ENCODE measurements around the gene GRM7.

Gene GRM7

GRCh38 chr3:7693976-7694375 is 833.1 kb downstream of the GRM7 start:
- no CpG with 5 or more reads among the region's 2 CpGs for WGBS (ENCODE audit: extremely low coverage, insufficient coverage, insufficient read length)
- DNase-seq = no peak
- Histone ChIP-seq H4K8ac (ENCODE audit: low read depth, low read length) (no peak overlapping the region), H3K79me1 (ENCODE audit: low read length) (peaks cover 3% of the 10 kb centered on the region), H3K23ac (ENCODE audit: low read length) (no peak overlapping the region), H3K79me2 (ENCODE audit: control insufficient read depth, insufficient read depth, low read length, poor library complexity) (no peaks in the 10 kb centered on the region), H2BK12ac (ENCODE audit: low read length) (no peak overlapping the region), H2AK5ac (ENCODE audit: low read length) (no peak overlapping the region), H3K4me3 (ENCODE audit: low read depth, low read length) (no peak overlapping the region), H3K36me3 (ENCODE audit: control insufficient read depth in 1 of 2, insufficient read depth in 2 of 2, low read length in 2 of 2) (no peaks in the 10 kb centered on the region), H3K4ac (ENCODE audit: low read depth, low read length) (no peak overlapping the region), H3K4me1 (ENCODE audit: control insufficient read depth in 1 of 2, insufficient read depth in 2 of 2, low read length in 2 of 2) (no peaks in the 10 kb centered on the region), H2BK5ac (ENCODE audit: low read depth, low read length, poor library complexity) (no peak overlapping the region), H3K9ac (ENCODE audit: low read length) (no peak overlapping the region), H4K91ac (ENCODE audit: low read depth, low read length) (no peak overlapping the region), H3K14ac (ENCODE audit: low read length) (no peak overlapping the region), H4K12ac (ENCODE audit: low read depth, low read length) (no peak overlapping the region), H3K4me2 (ENCODE audit: low read length) (no peak overlapping the region), H3K18ac (ENCODE audit: low read length) (no peak overlapping the region), H2BK120ac (ENCODE audit: insufficient read depth, low read length, poor library complexity) (no peak overlapping the region), H3K27me3 (ENCODE audit: insufficient read depth, low read length) (no peaks in the 10 kb centered on the region), H3K27ac (ENCODE audit: low read depth, low read length) (no peak overlapping the region), H3K9me3 (ENCODE audit: insufficient read depth, low read depth, low read length) (no peaks in the 10 kb centered on the region), H2AFZ (ENCODE audit: insufficient read depth, low read length, poor library complexity) (no peak overlapping the region)

GRCh38 chr3:7695049-7695448 is 834.1 kb downstream of the GRM7 start:
- DNase-seq = no peak
- Histone ChIP-seq H3K23ac (ENCODE audit: low read length) (no peak overlapping the region), H3K18ac (ENCODE audit: low read length) (no peak overlapping the region), H4K91ac (ENCODE audit: low read depth, low read length) (no peak overlapping the region), H3K4me2 (ENCODE audit: low read length) (no peak overlapping the region), H3K27me3 (ENCODE audit: insufficient read depth, low read length) (no peaks in the 10 kb centered on the region), H3K36me3 (ENCODE audit: control insufficient read depth in 1 of 2, insufficient read depth in 2 of 2, low read length in 2 of 2) (no peaks in the 10 kb centered on the region), H3K9ac (ENCODE audit: low read length) (no peak overlapping the region), H4K8ac (ENCODE audit: low read depth, low read length) (no peak overlapping the region), H3K4ac (ENCODE audit: low read depth, low read length) (no peak overlapping the region), H4K12ac (ENCODE audit: low read depth, low read length) (no peak overlapping the region), H3K79me1 (ENCODE audit: low read length) (peaks cover 3% of the 10 kb centered on the region), H3K4me3 (ENCODE audit: low read depth, low read length) (no peak overlapping the region), H2AK5ac (ENCODE audit: low read length) (no peak overlapping the region), H3K4me1 (ENCODE audit: control insufficient read depth in 1 of 2, insufficient read depth in 2 of 2, low read length in 2 of 2) (no peaks in the 10 kb centered on the region), H3K27ac (ENCODE audit: low read depth, low read length) (no peak overlapping the region), H2BK5ac (ENCODE audit: low read depth, low read length, poor library complexity) (no peak overlapping the region), H3K79me2 (ENCODE audit: control insufficient read depth, insufficient read depth, low read length, poor library complexity) (no peaks in the 10 kb centered on the region), H3K14ac (ENCODE audit: low read length) (no peak overlapping the region), H2BK120ac (ENCODE audit: insufficient read depth, low read length, poor library complexity) (no peak overlapping the region), H3K9me3 (ENCODE audit: insufficient read depth, low read depth, low read length) (no peaks in the 10 kb centered on the region), H2AFZ (ENCODE audit: insufficient read depth, low read length, poor library complexity) (no peak overlapping the region), H2BK12ac (ENCODE audit: low read length) (no peak overlapping the region)
- WGBS (ENCODE audit: extremely low coverage, insufficient coverage, insufficient read length) = no CpG with 5 or more reads among the region's 1 CpG

- no peak for DNase-seq
- no peak overlapping the region for H2AFZ ChIP-seq (ENCODE audit: insufficient read depth, low read length, poor library complexity)
- peaks cover 3% of the 10 kb centered on the region for H3K79me1 ChIP-seq (ENCODE audit: low read length)
- no peaks in the 10 kb centered on the region for H3K27me3 ChIP-seq (ENCODE audit: insufficient read depth, low read length)
- H4K8ac ChIP-seq (ENCODE audit: low read depth, low read length) = no peak overlapping the region
- WGBS (ENCODE audit: extremely low coverage, insufficient coverage, insufficient read length) = no CpG with 5 or more reads among the region's 2 CpGs
- H2AK5ac ChIP-seq (ENCODE audit: low read length) = no peak overlapping the region
- no peaks in the 10 kb centered on the region for H3K4me1 ChIP-seq (ENCODE audit: control insufficient read depth in 1 of 2, insufficient read depth in 2 of 2, low read length in 2 of 2)
- H3K27ac ChIP-seq (ENCODE audit: low read depth, low read length) = no peak overlapping the region
- H2BK120ac ChIP-seq (ENCODE audit: insufficient read depth, low read length, poor library complexity) = no peak overlapping the region
- no peak overlapping the region for H3K4me2 ChIP-seq (ENCODE audit: low read length)
- no peak overlapping the region for H4K12ac ChIP-seq (ENCODE audit: low read depth, low read length)
- H2BK12ac ChIP-seq (ENCODE audit: low read length) = no peak overlapping the region
- no peak overlapping the region for H3K4ac ChIP-seq (ENCODE audit: low read depth, low read length)
- no peaks in the 10 kb centered on the region for H3K79me2 ChIP-seq (ENCODE audit: control insufficient read depth, insufficient read depth, low read length, poor library complexity)
- no peak overlapping the region for H3K14ac ChIP-seq (ENCODE audit: low read length)
- H4K91ac ChIP-seq (ENCODE audit: low read depth, low read length) = no peak overlapping the region
- H3K4me3 ChIP-seq (ENCODE audit: low read depth, low read length) = no peak overlapping the region
- no peaks in the 10 kb centered on the region for H3K9me3 ChIP-seq (ENCODE audit: insufficient read depth, low read depth, low read length)
- no peaks in the 10 kb centered on the region for H3K36me3 ChIP-seq (ENCODE audit: control insufficient read depth in 1 of 2, insufficient read depth in 2 of 2, low read length in 2 of 2)
- no peak overlapping the region for H2BK5ac ChIP-seq (ENCODE audit: low read depth, low read length, poor library complexity)
- H3K9ac ChIP-seq (ENCODE audit: low read length) = no peak overlapping the region
- no peak overlapping the region for H3K18ac ChIP-seq (ENCODE audit: low read length)
- H3K23ac ChIP-seq (ENCODE audit: low read length) = no peak overlapping the region
These were observed 835.4 kb downstream of the GRM7 start for GRCh38 chr3:7696320-7696719.

- Histone ChIP-seq H3K79me2 (ENCODE audit: control insufficient read depth, insufficient read depth, low read length, poor library complexity) (no peaks in the 10 kb centered on the region), H3K27ac (ENCODE audit: low read depth, low read length) (no peak overlapping the region), H3K36me3 (ENCODE audit: control insufficient read depth in 1 of 2, insufficient read depth in 2 of 2, low read length in 2 of 2) (no peaks in the 10 kb centered on the region), H4K91ac (ENCODE audit: low read depth, low read length) (no peak overlapping the region), H2AK5ac (ENCODE audit: low read length) (no peak overlapping the region), H3K23ac (ENCODE audit: low read length) (no peak overlapping the region), H4K12ac (ENCODE audit: low read depth, low read length) (no peak overlapping the region), H3K79me1 (ENCODE audit: low read length) (peaks cover 3% of the 10 kb centered on the region), H2AFZ (ENCODE audit: insufficient read depth, low read length, poor library complexity) (no peak overlapping the region), H3K4me3 (ENCODE audit: low read depth, low read length) (no peak overlapping the region), H2BK5ac (ENCODE audit: low read depth, low read length, poor library complexity) (no peak overlapping the region), H4K8ac (ENCODE audit: low read depth, low read length) (no peak overlapping the region), H3K14ac (ENCODE audit: low read length) (no peak overlapping the region), H3K9me3 (ENCODE audit: insufficient read depth, low read depth, low read length) (no peaks in the 10 kb centered on the region), H3K18ac (ENCODE audit: low read length) (no peak overlapping the region), H2BK120ac (ENCODE audit: insufficient read depth, low read length, poor library complexity) (no peak overlapping the region), H3K4me1 (ENCODE audit: control insufficient read depth in 1 of 2, insufficient read depth in 2 of 2, low read length in 2 of 2) (no peaks in the 10 kb centered on the region), H3K27me3 (ENCODE audit: insufficient read depth, low read length) (no peaks in the 10 kb centered on the region), H3K4ac (ENCODE audit: low read depth, low read length) (no peak overlapping the region), H3K4me2 (ENCODE audit: low read length) (no peak overlapping the region), H2BK12ac (ENCODE audit: low read length) (no peak overlapping the region), H3K9ac (ENCODE audit: low read length) (no peak overlapping the region)
- DNase-seq = no peak
- WGBS (ENCODE audit: extremely low coverage, insufficient coverage, insufficient read length) = no CpG with 5 or more reads among the region's 4 CpGs
These were observed 836.6 kb downstream of the GRM7 start for GRCh38 chr3:7697548-7697947.
